OCI-LY7 (cell line): ENCODE results near the gene VHLL. TPM values are rescaled to one million over a fixed set of nuclear protein-coding genes. Genes with fewer than 3 reads are reported as not detected.
A peak's percentile ranks its signal among the peaks of the same experiment; 100 is the strongest.
"Not testable (repeated sequence)": the region's sequence is repeated elsewhere in the genome, so short reads cannot be mapped to it uniquely, and the experiment has no call there.

Experiments
- Bru-seq: library from RNA; stranded (reverse); fragments of 400-500 nt; gene quantifications from one replicate; lab custom pipeline; 2021; lab: Mats Ljungman, UMichigan
- BruChase-seq, 2 experiments: library from RNA; stranded (reverse); fragments of 400-500 nt; gene quantifications; one replicate each; lab custom pipeline; 2021; lab: Mats Ljungman, UMichigan
- BruUV-seq: library from RNA; stranded (reverse); fragments of 400-500 nt; replicated peaks from 2 replicates; lab custom pipeline; 2021; lab: Mats Ljungman, UMichigan
- CTCF ChIA-PET: fragments of 300-600 bp; sonication (Branson Sonifier 250); formaldehyde crosslinking; loops from one replicate; lab custom pipeline; 2022; ENCODE audit warnings: antibody characterized with exemption; ENCODE audit not compliant: unreplicated experiment; lab: Charles Lee
- POLR2A ChIA-PET: fragments of 300-600 bp; sonication (Branson Sonifier 250); formaldehyde crosslinking; loops from one replicate; lab custom pipeline; 2022; ENCODE audit warnings: antibody characterized with exemption; lab: Charles Lee
- DNase-seq: peaks from one replicate; pipeline ENCODE4 v3.0.0-alpha.2; 2015; ENCODE audit warnings: low spot score
- H2AFZ ChIP-seq: fragments of 200-600 bp; sonication (generic), shearing (Covaris generic); 2 replicates; pipeline ENCODE4 v1.6.1; 2014; ENCODE audit warnings: mild to moderate bottlenecking, antibody characterized with exemption, low read length, moderate library complexity
- H3K27ac ChIP-seq: fragments of 200-600 bp; sonication (generic); 2 replicates; pipeline ENCODE4 v1.5.1; 2014; ENCODE audit warnings: mixed run types, low read depth, mild to moderate bottlenecking, moderate library complexity, low read length, inconsistent platforms; ENCODE audit not compliant: poor library complexity, severe bottlenecking
- H3K36me3 ChIP-seq: fragments of 200-600 bp; sonication (generic); 2 replicates; pipeline ENCODE4 v1.6.1; 2014; ENCODE audit warnings: mild to moderate bottlenecking, antibody characterized with exemption, low read length, moderate library complexity, mixed read lengths; ENCODE audit not compliant: insufficient read depth
- H3K4me1 ChIP-seq: fragments of 200-600 bp; sonication (generic); 2 replicates; pipeline ENCODE4 v1.5.1; 2014; ENCODE audit warnings: mild to moderate bottlenecking, low read length; ENCODE audit not compliant: insufficient read depth, poor library complexity, severe bottlenecking
- H3K4me2 ChIP-seq: fragments of 200-600 bp; sonication (generic); 2 replicates; pipeline ENCODE4 v1.6.1; 2014; ENCODE audit warnings: mild to moderate bottlenecking, low read length
- H3K4me3 ChIP-seq: fragments of 200-600 bp; sonication (generic); 2 replicates; pipeline ENCODE4 v1.5.1; 2014; ENCODE audit warnings: mild to moderate bottlenecking, low read depth, low read length; ENCODE audit not compliant: poor library complexity, severe bottlenecking
- H3K79me2 ChIP-seq: fragments of 200-600 bp; sonication (generic); 2 replicates; pipeline ENCODE4 v1.6.1; 2016; ENCODE audit warnings: low read depth, mild to moderate bottlenecking, low read length, moderate library complexity, mixed read lengths; ENCODE audit not compliant: insufficient read depth
- H3K9me2 ChIP-seq: fragments of 200-600 bp; sonication (generic); 2 replicates; pipeline ENCODE4 v1.6.1; 2016; ENCODE audit warnings: mild to moderate bottlenecking, low read length, mixed read lengths; ENCODE audit not compliant: insufficient read depth
- H3K9me3 ChIP-seq: fragments of 200-600 bp; sonication (generic); 2 replicates; pipeline ENCODE4 v1.6.1; 2014; ENCODE audit warnings: mild to moderate bottlenecking, mixed run types, low read length, mixed read lengths
- H4K20me1 ChIP-seq: fragments of 200-600 bp; sonication (generic); 2 replicates; pipeline ENCODE4 v1.6.1; 2014; ENCODE audit warnings: mild to moderate bottlenecking, antibody characterized with exemption, low read length, moderate library complexity, mixed read lengths; ENCODE audit not compliant: insufficient read depth
- CTCF ChIP-seq: fragments of 200-600 bp; sonication (generic); conservative IDR thresholded peaks from 2 replicates; pipeline ENCODE4 v1.5.1; 2014; ENCODE audit warnings: mild to moderate bottlenecking, antibody characterized with exemption, low read length, moderate library complexity, mixed read lengths
- EZH2phosphoT487 ChIP-seq: fragments of 200-600 bp; sonication (generic); IDR thresholded peaks from 2 replicates; pipeline ENCODE4 v1.6.1; 2018; ENCODE audit warnings: low read depth, borderline replicate concordance, mild to moderate bottlenecking, mixed run types, antibody characterized with exemption, low read length, moderate library complexity, mixed read lengths
- intact Hi-C: fragments of 100-400 bp; cut with micrococcal nuclease; formaldehyde crosslinking; loops from one replicate; pipeline ENCODE4 v1.10.0; 2022; ENCODE audit not compliant: unreplicated experiment
- long read RNA-seq: library from polyadenylated mRNA; stranded (forward); transcript quantifications from one replicate; pipeline ENCODE4 v2.0.0, GENCODE V29; 2022
- total RNA-seq, 2 experiments: library from RNA; depleted of rRNA in 1 of 2; stranded (reverse); fragments of >200 nt in 1 of 2; shearing (Covaris generic) in 1 of 2; gene quantifications; 2 replicates each; pipeline ENCODE4 v1.2.3, GENCODE V29; 2014 to 2022

VHLL gene
- total RNA-seq (2014; rRNA removed; shearing (Covaris generic)) (0.63 and 1.2 TPM in 2 replicates), total RNA-seq (2022) (0.59 TPM in 1 of 2 replicates, not detected in the other), Bru-seq, nascent RNA (percentile 35 among the genes with signal in this experiment), BruChase-seq, experiment 1, labeled RNA remaining after a 6-hour chase (percentile 53 among the genes with signal in this experiment), BruChase-seq, experiment 2, labeled RNA remaining after a 2-hour chase (percentile 42 among the genes with signal in this experiment)
- long read RNA-seq: 0 reads

- Histone ChIP-seq H3K27ac (no peak within 1 kb of the TSS), H4K20me1 (no peaks in the 10 kb centered on the region), H3K79me2 (no peaks in the 10 kb centered on the region), H3K4me3 (no peak within 1 kb of the TSS), H3K36me3 (peaks cover 10% of the 10 kb centered on the region), H2AFZ (no peak within 1 kb of the TSS), H3K9me3 (no peaks in the 10 kb centered on the region), H3K4me2 (no peak within 1 kb of the TSS), H3K9me2 (no peaks in the 10 kb centered on the region), H3K4me1 (no peaks in the 10 kb centered on the region)
- no peak for DNase-seq
- POLR2A ChIA-PET: no interaction called here
- intact Hi-C loops: no loop called here
- BruUV-seq: no TSS peak
- TF ChIP-seq EZH2phosphoT487 (no peak), CTCF (no peak)
- CTCF ChIA-PET: no interaction called here
These were observed at the start of gene VHLL for GRCh38 chr1:156298852-156299357. Gene VHLL (minus strand): TSS chr1:156299307. CDS start chr1:156299189, 118 bp downstream.

- intact Hi-C loops: no loop called here
- H3K27ac ChIP-seq: no peak overlapping the region
- no peaks in the 10 kb centered on the region for H3K9me2 ChIP-seq
- H4K20me1 ChIP-seq: no peaks in the 10 kb centered on the region
- no peaks in the 10 kb centered on the region for H3K4me1 ChIP-seq
- DNase-seq: no peak
- no peak overlapping the region for H2AFZ ChIP-seq
- no peaks in the 10 kb centered on the region for H3K36me3 ChIP-seq
- no peaks in the 10 kb centered on the region for H3K79me2 ChIP-seq
- no TSS peak for BruUV-seq
- CTCF ChIA-PET: interaction anchor here (0.5 to 0.6 kb wide), 2 partner anchors 110 to 178 kb away, joined by 3 to 4 read pairs; no protein-coding TSS in a partner anchor
- H3K4me3 ChIP-seq: no peak overlapping the region
- H3K9me3 ChIP-seq: no peaks in the 10 kb centered on the region
- TF ChIP-seq CTCF: no peak
- TF ChIP-seq EZH2phosphoT487: no peak
- POLR2A ChIA-PET: interaction anchor here (0.5 kb wide), 2 partner anchors 15 to 99 kb away, joined by 3 read pairs; no protein-coding TSS in a partner anchor
- H3K4me2 ChIP-seq: no peak overlapping the region
These were observed 48.2 kb upstream of the VHLL start for GRCh38 chr1:156347331-156347730.

GRCh38 chr1:156346636-156347035 is 47.5 kb upstream of the VHLL start:
- H2AFZ ChIP-seq: no peak overlapping the region
- ChIA-PET POLR2A (interaction anchor here (0.5 kb wide), 1 partner anchor 15 kb away, joined by 3 read pairs; no protein-coding TSS in a partner anchor), CTCF (no interaction called here)
- no peak overlapping the region for H3K4me2 ChIP-seq
- H3K4me1 ChIP-seq: no peaks in the 10 kb centered on the region
- no peak overlapping the region for H3K4me3 ChIP-seq
- no peaks in the 10 kb centered on the region for H3K79me2 ChIP-seq
- no peaks in the 10 kb centered on the region for H3K36me3 ChIP-seq
- no peaks in the 10 kb centered on the region for H3K9me2 ChIP-seq
- H3K9me3 ChIP-seq: no peaks in the 10 kb centered on the region
- no peaks in the 10 kb centered on the region for H4K20me1 ChIP-seq
- TF ChIP-seq CTCF (no peak), EZH2phosphoT487 (no peak)
- no peak overlapping the region for H3K27ac ChIP-seq
- BruUV-seq: no TSS peak
- no peak for DNase-seq
- intact Hi-C loops: no loop called here

GRCh38 chr1:156346035-156346434 is 46.9 kb upstream of the VHLL start:
- POLR2A ChIA-PET: interaction anchor here (0.6 kb wide), 1 partner anchor 91 kb away, joined by 3 read pairs; no protein-coding TSS in a partner anchor
- CTCF ChIA-PET: not testable (repeated sequence)

More at GRCh38 chr1:156346035-156346434, 46.9 kb upstream of the VHLL start:
- BruUV-seq, H3K79me2 ChIP-seq, DNase-seq, H3K27ac ChIP-seq, H3K4me2 ChIP-seq, H4K20me1 ChIP-seq, H3K4me3 ChIP-seq, H3K36me3 ChIP-seq, H3K4me1 ChIP-seq, H3K9me2 ChIP-seq, H2AFZ ChIP-seq, H3K9me3 ChIP-seq, intact Hi-C loops: not testable (repeated sequence)
